IPS-18a (cell line): Measurements from ENCODE around the gene MBOAT7.
"Not testable (repeated sequence)": the region's sequence is repeated elsewhere in the genome, so short reads cannot be mapped to it uniquely, and the experiment has no call there.

Source experiments
- H3K27ac ChIP-seq: one replicate; pipeline ENCODE4 v1.5.1; 2013; ENCODE audit warnings: low read length
- H3K27me3 ChIP-seq: one replicate; pipeline ENCODE4 v1.6.1; 2013; ENCODE audit warnings: mild to moderate bottlenecking, low read length; ENCODE audit not compliant: control insufficient read depth, insufficient read depth
- H3K36me3 ChIP-seq: one replicate; pipeline ENCODE4 v1.6.1; 2013; ENCODE audit warnings: low read depth, low read length; ENCODE audit not compliant: control insufficient read depth
- H3K4me1 ChIP-seq: one replicate; pipeline ENCODE4 v1.6.1; 2013; ENCODE audit warnings: low read depth, low read length; ENCODE audit not compliant: control insufficient read depth
- H3K4me3 ChIP-seq: one replicate; pipeline ENCODE4 v1.5.1; 2013; ENCODE audit warnings: low read length
- H3K9ac ChIP-seq: one replicate; pipeline ENCODE4 v1.6.1; 2013; ENCODE audit warnings: mild to moderate bottlenecking, low read length, moderate library complexity
- H3K9me3 ChIP-seq: one replicate; pipeline ENCODE4 v1.6.1; 2013; ENCODE audit warnings: low read depth, low read length; ENCODE audit not compliant: control insufficient read depth

The MBOAT7 gene

DNA sequence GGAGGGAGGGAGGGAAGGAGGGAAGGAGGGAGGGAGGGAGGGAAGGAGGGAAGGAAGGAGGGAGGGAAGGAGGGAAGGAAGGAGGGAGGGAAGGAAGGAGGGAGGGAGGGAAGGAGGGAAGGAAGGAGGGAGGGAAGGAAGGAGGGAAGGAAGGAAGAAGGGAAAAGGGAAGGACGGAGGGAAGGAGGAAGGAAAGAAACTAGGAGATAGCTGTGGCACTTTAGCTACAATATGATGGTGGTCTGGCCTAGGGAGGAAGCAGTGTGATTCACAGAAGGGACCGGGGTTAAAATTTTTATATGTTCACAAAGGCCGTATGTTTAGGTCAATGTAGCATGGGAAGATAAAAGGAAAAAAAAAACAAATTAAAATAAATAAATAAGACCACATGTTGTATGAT, 7.5 kb downstream of the MBOAT7 start:
- H3K4me3 ChIP-seq, H3K4me1 ChIP-seq, H3K9ac ChIP-seq, H3K27me3 ChIP-seq, H3K9me3 ChIP-seq, H3K27ac ChIP-seq: not testable (repeated sequence)
- peaks cover 14% of the 10 kb centered on the region for H3K36me3 ChIP-seq

DNA sequence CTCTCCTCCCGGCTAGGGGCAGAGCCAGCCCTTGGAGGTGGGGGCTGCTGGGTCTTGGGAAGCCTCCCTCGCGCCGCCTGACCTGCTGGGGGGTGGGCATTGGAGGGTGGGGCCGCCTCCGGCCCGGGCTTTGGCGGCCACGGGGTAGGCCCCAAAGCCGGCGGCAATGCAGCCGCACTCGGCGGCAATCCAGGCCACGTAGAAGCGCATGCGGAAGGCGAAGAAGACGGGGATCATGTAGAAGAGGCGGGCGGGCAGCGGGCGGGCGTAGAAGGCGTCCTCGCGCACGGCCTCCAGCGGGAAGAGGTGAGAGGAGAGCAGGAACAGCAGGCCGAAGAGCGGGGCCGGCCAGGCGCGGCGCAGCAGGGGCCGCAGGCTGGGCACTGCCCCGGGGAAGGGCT, 8.7 kb downstream of the MBOAT7 start:
- H3K9ac ChIP-seq, result peak overlapping the region; percentile 26
- H3K36me3 ChIP-seq, result peaks cover 14% of the 10 kb centered on the region
- H3K4me3 ChIP-seq, result no peak overlapping the region
- no peaks in the 10 kb centered on the region for H3K27me3 ChIP-seq
- peaks cover 3% of the 10 kb centered on the region for H3K4me1 ChIP-seq
- H3K9me3 ChIP-seq, result no peaks in the 10 kb centered on the region
- no peak overlapping the region for H3K27ac ChIP-seq

DNA sequence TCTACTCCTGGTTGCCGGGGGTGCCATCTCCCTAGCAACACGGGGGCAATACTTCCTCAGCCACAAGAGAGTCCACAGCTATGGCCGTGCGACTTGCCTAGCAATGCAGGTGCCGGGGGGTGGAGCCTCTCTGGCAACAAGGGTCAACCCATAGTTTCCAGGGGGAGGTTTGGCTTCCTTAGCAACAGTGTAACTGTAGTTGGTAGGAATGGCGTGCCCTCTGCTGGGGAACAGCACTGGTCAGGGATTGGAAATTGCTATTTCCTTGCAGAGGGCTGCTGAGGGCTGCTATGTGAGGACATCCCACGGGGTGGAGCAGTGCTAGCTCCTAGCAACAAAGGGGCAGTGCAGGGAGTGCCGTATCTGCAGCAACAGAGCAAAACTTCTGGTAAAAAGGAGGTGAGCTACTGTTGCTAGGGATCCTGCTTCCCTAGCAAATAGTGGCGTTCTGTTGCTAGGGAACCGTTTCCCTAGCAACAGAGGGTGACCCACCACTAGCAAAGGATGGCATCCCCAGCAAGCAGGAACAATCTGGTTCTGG, 9.4 kb downstream of the MBOAT7 start:
- Histone ChIP-seq H3K27ac (no peak overlapping the region), H3K9ac (peak overlapping the region; percentile 26)

DNA sequence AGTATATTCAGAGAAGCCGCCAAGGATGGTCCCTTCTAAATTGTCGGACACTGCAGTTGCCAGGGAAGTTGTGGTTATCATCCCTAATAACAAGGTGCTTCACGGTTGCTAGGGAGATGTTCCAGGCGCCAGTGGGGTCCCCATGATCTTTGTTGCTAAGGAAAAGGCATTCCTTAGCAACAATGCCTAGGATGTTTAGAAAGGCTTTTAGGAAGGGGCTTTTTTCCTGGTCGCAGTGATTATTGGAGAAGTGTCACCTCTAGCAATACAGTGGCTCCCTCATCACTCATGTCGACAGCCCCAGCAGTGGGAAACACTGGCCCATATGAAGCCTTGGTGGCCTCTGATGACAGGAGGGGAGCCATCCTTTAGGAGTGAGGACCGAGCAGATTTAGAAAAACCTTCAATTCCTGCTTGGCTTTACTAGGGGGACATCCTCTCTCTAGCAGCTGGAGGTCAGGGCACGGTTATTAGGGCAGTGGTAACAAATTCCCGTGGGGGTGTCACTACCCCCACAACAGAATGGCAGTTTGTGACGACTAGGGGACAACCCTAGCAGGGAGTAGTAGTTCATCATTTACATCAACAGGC, 10.0 kb downstream of the MBOAT7 start:
- Histone ChIP-seq H3K9ac (peak overlapping the region; percentile 21), H3K4me1 (peaks cover 3% of the 10 kb centered on the region), H3K4me3 (no peak overlapping the region), H3K36me3 (peaks cover 10% of the 10 kb centered on the region), H3K9me3 (no peaks in the 10 kb centered on the region), H3K27me3 (no peaks in the 10 kb centered on the region), H3K27ac (peak overlapping the region; percentile 10)

More for the DNA sequence above, 9.4 kb downstream of the MBOAT7 start:
- Histone ChIP-seq H3K4me3 (no peak overlapping the region), H3K4me1 (peaks cover 3% of the 10 kb centered on the region), H3K9me3 (no peaks in the 10 kb centered on the region), H3K36me3 (peaks cover 10% of the 10 kb centered on the region), H3K27me3 (no peaks in the 10 kb centered on the region)

DNA sequence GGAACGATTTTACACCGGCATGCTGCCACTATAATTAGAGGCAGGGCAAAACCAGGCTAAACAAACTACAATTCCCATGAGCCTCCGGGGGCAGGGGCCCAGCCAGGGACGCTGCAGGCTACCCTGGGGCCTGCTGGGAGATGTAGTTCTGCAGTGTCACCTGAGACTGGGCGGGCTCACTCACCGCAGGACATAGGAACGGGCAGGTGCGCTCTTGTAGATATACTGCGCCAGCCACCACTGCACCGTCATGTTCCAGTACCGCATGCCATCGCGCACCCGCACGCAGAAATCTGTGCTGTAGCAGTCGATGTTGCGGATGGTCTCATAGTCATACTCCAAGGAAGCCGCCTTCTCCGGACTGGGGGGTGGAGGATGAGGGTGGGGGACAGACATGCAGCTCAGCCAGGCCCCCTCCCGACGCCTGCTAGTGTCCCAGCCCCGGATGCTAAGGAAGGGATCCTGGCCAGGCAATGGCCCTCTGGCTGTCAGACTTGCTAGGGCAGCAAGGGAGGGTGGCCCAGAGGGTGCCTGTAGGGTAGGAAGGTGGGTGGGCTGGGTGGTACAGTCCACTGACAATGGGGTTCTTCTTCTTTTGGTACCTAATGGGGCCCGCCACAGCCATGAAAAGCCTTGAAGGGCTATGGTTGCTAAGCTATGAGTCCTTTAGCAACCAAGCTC, 10.7 kb downstream of the MBOAT7 start:
- Histone ChIP-seq H3K4me3 (no peak overlapping the region), H3K27me3 (no peaks in the 10 kb centered on the region), H3K27ac (no peak overlapping the region), H3K36me3 (peaks cover 10% of the 10 kb centered on the region), H3K9ac (no peak overlapping the region), H3K4me1 (peaks cover 3% of the 10 kb centered on the region), H3K9me3 (no peaks in the 10 kb centered on the region)

DNA sequence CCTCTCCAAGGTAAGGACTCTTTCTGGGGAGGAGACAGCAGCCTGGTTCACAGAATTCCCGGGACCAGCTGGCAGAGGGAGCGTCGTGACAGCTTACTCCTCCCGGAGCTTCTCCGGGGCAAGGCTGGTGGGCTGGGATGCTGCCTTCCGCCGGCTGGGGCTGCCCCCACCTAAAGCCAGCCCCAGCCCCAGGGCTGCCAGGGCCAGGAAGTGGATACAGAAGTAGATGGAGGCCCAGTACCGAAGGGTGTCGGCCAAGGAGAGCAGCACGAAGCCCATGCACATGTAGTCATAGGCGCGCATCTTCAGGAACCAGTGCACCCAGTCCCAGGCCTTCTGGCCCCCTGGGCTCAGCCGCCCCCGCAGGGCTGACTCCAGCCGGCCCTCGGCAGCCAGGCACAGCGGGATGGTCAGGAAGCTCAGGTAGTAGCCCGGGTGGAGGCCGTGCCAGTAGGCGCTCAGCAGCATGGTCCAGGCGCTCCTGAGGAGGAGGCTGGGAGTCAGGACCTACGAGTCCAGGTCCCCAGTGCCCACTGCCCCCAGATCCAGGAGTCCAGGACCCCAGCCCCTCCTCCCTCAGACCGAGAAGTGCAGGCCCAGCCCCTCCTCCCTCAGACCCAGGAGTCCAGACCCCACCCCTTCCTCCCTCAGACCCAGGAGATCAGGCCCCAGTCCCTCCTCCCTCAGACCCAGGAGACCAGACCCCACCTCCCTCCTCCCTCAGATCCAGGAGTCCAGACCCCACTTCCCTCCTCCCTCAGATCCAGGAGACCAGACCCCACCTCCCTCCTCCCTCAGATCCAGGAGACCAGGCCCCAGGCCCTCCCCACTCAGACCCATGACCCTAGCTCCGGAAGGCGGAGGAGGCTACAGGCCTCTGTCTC, 15.2 kb downstream of the MBOAT7 start:
- Histone ChIP-seq H3K27ac (no peak overlapping the region), H3K4me3 (no peak overlapping the region), H3K9ac (no peak overlapping the region), H3K9me3 (no peaks in the 10 kb centered on the region), H3K36me3 (peaks cover 2% of the 10 kb centered on the region), H3K27me3 (no peaks in the 10 kb centered on the region), H3K4me1 (peaks cover 6% of the 10 kb centered on the region)

DNA sequence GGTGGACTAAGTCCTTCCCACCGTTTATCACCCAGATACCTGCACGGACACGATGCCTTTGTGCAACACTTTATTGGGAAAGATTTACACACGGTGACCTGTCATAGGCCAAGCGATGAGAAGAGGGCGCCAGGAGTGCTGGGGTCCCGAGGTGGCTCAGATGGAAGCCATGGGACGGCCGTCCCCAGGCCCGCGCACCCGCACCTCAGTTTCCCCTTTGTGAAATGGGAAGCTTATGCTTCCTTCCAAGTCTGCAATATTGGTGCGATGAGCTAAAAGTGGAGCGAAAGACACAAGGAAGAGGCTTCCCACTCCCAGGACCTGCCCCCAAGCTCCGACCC, 16.1 kb downstream of the MBOAT7 start:
- Histone ChIP-seq H3K9ac (no peak overlapping the region), H3K27ac (no peak overlapping the region), H3K27me3 (no peaks in the 10 kb centered on the region), H3K4me3 (no peak overlapping the region), H3K36me3 (no peaks in the 10 kb centered on the region), H3K4me1 (peaks cover 5% of the 10 kb centered on the region), H3K9me3 (no peaks in the 10 kb centered on the region)

DNA sequence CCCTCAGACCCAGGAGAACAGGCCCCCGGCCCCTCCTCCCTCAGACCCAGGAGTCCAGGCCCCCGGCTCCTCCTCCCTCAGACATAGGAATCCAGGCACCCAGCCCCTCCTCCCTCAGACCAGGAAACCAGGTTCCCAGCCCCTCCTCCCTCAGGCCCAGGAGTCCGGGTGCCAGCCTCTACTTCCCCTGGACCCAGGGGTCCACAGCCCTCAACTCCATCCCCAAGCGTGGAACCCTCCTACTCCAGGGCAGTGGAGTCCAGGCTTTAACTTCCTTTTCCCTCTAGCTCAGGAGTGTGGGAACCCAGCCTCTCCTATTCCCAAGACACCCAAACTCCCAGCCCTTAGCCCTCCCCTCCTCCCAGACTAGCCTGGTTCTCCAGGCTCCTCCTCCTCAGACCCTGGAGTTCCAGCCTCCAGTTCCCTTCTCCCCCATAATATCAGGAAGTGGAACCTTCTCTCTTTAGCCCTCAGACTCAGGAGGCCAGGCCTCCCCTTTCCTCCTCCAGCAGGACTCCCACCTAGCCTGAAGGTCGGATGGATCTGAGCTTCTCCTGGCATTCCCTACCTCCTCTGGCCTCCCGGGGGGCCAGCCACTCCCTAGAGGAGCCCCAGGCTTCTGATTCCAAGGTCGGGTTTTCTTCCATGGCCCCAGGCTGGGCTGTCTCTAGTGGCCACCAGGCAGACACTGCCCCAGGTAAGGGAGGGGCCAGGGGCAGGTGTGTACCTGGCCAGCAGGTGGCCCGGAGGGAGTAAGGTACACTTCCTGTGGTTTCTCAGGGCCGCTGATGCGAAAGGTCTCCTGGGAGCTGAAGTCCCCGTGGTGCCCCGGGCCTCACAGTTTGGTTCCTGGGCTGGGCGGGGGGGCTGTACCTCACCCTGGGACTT, 16.7 kb downstream of the MBOAT7 start, which contains the start of gene TMC4:
TMC4 (minus strand) TSS at position 690 of the 888 bp plus-strand sequence; CDS start at position 647, 43 bp downstream.
- Histone ChIP-seq H3K4me3 (peak within 1 kb of the TSS; percentile 39), H3K27ac (no peak within 1 kb of the TSS), H3K4me1 (peaks cover 3% of the 10 kb centered on the region), H3K27me3 (no peaks in the 10 kb centered on the region), H3K36me3 (no peaks in the 10 kb centered on the region), H3K9ac (no peak within 1 kb of the TSS), H3K9me3 (no peaks in the 10 kb centered on the region)

DNA sequence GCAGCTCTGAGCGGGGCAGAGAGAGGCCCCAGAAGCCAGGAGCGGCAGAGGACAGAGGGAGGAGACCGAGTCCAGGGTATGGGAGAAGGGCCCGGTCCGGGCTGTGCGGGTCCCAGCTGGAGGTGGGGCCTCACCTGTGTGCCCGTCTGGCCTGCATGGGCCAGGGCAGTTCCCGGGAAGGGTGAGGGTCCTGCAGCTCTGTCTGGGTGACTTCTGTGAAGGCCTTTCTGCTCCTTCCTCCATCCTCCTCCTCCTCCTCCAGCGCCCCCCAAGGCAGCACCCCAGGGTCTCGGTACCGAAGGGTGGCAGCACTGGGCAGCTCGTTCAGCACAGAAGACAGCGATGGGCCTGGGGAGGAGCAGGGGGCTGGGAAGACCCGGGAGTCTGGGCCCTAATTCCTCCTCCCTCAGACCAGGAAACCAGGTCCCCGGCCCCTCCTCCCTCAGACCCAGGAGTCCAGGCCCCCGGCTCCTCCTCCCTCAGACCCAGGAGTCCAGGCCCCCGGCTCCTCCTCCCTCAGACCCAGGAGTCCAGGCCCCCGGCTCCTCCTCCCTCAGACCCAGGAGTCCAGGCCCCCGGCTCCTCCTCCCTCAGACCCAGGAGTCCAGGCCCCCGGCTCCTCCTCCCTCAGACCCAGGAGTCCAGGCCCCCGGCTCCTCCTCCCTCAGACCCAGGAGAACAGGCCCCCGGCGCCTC, 17.5 kb downstream of the MBOAT7 start:
- H3K9me3 ChIP-seq, H3K27me3 ChIP-seq, H3K4me3 ChIP-seq, H3K27ac ChIP-seq, H3K36me3 ChIP-seq, H3K4me1 ChIP-seq, H3K9ac ChIP-seq: not testable (repeated sequence)

DNA sequence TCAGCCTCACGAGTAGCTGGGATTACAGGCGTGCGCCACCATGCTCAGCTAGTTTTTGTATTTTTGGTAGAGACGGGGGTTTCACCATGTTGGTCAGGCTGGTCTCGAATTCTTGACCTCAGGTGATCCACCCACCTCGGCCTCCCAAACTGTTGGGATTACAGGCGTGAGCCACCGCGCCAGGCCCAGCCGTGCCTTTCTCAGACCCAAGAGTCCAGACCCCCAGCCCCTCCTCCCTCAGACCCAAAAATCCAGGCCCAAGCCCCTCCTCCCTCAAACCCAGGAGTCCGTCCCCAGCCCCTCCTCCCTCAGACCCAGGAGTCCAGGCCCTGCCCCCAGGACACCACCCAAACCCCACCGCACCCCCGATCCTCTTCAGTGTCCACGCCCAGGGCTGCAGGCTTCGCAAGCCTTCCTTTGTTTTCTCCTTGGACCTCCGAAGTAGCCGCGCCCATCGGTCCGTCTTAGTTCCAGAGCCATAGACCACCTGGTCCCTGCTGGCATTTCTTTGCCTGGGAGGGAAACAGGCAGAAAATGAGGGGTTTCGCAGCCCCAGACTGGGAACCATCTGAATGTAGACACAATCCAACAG, 20.1 kb downstream of the MBOAT7 start:
- H3K9ac ChIP-seq, result no peak overlapping the region
- H3K27ac ChIP-seq, result no peak overlapping the region
- no peaks in the 10 kb centered on the region for H3K9me3 ChIP-seq
- H3K27me3 ChIP-seq, result no peaks in the 10 kb centered on the region
- no peak overlapping the region for H3K4me3 ChIP-seq
- H3K4me1 ChIP-seq, result peaks cover 3% of the 10 kb centered on the region
- no peaks in the 10 kb centered on the region for H3K36me3 ChIP-seq
